Measurements from ENCODE around the gene RSAD2. TPM values are rescaled to one million over a fixed set of nuclear protein-coding genes. Genes with fewer than 3 reads are reported as not detected.
A peak's percentile ranks its signal among the peaks of the same experiment; 100 is the strongest.

Gene RSAD2
- total and polyA plus RNA-seq, 2 experiments from 2014 or later: 1.1 to 1.3 TPM

DNA sequence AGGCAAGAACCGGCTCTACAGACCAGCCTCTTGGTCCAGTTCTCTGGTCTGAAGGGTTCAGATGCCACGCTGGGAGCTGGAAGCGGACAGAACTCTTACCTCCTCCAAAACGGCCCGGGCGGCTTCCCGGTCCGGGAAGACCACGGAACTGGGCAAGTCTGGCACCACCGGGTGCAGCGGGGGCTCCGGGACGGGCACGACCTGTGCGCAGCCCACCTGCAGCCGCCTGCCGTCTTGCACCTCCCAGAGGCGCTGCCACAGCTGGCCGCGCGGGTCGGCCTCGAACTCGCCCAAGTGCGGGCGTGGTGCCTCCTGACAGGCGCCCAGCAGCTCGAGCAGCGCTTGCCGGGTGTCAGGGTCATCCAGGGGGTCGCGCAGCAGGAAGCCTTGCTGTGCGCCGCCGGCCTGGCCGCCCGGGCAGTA, 12.6 kb upstream of the RSAD2 start:
- Histone ChIP-seq H3K79me2 (no peaks in the 10 kb centered on the region), H4K20me1 (ENCODE audit: insufficient read depth, poor library complexity, severe bottlenecking) (no peaks in the 10 kb centered on the region), H3K4me2 (peak overlapping the region; percentile 93), H3K27me3 (no peaks in the 10 kb centered on the region), H3K4me3 (peak overlapping the region; percentile 92), H2AFZ (peak overlapping the region; percentile 96), H3K36me3 (replicated peaks; ENCODE audit: insufficient read depth, low read depth) (no peaks in the 10 kb centered on the region), H3K27ac (no peak overlapping the region), H3K4me1 (ENCODE audit: insufficient read depth) (peaks cover 6% of the 10 kb centered on the region), H3K9me3 (ENCODE audit: low read depth) (no peaks in the 10 kb centered on the region), H3K9me2 (replicated peaks; ENCODE audit: insufficient read depth) (no peaks in the 10 kb centered on the region)
- no peak for DNase-seq (ENCODE audit: low spot score)
- WGBS (ENCODE audit: low lambda C conversion rate, missing lambda C conversion rate): 13% methylated on average over 34 of the region's 37 CpGs
- TF ChIP-seq, protein P1, sequence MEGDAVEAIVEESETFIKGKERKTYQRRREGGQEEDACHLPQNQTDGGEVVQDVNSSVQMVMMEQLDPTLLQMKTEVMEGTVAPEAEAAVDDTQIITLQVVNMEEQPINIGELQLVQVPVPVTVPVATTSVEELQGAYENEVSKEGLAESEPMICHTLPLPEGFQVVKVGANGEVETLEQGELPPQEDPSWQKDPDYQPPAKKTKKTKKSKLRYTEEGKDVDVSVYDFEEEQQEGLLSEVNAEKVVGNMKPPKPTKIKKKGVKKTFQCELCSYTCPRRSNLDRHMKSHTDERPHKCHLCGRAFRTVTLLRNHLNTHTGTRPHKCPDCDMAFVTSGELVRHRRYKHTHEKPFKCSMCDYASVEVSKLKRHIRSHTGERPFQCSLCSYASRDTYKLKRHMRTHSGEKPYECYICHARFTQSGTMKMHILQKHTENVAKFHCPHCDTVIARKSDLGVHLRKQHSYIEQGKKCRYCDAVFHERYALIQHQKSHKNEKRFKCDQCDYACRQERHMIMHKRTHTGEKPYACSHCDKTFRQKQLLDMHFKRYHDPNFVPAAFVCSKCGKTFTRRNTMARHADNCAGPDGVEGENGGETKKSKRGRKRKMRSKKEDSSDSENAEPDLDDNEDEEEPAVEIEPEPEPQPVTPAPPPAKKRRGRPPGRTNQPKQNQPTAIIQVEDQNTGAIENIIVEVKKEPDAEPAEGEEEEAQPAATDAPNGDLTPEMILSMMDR (IDR thresholded peaks at IDR 0.05; ENCODE audit: poor library complexity): no peak
- no peak for TF ChIP-seq EZH2phosphoT487 (IDR thresholded peaks at IDR 0.05; ENCODE audit: low read depth, severe bottlenecking, unreplicated experiment)
- TF ChIP-seq EZH2 (IDR thresholded peaks at IDR 0.05; ENCODE audit: borderline replicate concordance): no peak

DNA sequence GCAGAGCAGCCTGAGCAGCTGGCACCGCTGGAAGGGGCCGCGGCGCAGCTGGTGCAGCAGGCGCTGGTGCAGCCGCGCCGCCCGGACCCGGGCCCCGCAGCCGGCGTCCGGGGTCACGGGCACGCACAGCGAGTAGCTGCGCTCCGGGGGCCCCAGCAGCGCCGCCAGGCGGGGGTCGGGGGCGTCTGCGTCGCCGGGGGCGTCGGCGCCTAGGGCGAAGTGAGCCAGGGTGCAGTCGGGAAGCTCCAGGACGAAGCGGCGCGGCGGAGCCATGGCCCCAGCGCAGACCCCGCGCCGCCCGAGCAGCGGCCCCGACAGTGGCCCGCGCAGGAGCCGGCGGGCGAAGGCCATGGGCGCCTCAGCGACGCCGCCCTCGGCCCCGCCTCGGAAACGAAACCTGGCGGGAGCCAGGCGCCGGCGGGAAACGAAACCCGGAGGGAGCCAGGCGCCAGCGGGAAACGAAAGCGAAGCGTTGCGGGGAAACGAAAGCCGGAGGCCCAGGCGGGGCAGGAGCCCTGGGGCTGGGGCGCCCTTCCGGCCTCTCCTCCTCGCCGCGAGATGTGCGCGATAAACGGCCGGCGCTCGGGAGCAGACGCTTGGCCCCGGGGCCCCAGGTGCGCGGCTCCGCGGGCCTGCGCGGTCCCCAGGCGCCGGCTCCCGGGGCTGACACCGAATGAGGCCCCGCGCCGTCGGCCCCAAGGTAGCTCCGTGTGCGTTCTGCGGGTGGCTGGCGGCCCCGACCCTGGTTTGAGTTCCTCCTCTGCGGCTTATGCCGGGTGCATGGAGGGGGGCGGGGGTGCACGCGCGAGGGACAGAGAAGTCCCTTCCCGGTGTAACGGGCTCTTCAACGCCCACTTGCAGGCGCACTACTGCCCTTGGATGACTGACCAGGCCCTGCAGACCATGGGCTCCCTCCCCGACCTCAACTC, 12.0 kb upstream of the RSAD2 start, which contains the start of gene CMPK2:
CMPK2 (minus strand) TSS at position 562 of the 929 bp plus-strand sequence; CDS start at position 351, 211 bp downstream.
- H3K4me3 ChIP-seq: peak within 1 kb of the TSS; percentile 92
- H3K4me1 ChIP-seq (ENCODE audit: insufficient read depth): peaks cover 6% of the 10 kb centered on the region
- no peak for TF ChIP-seq EZH2 (IDR thresholded peaks at IDR 0.05; ENCODE audit: borderline replicate concordance)
- TF ChIP-seq, protein P1 (IDR thresholded peaks at IDR 0.05; ENCODE audit: poor library complexity): no peak
- no peak for TF ChIP-seq EZH2phosphoT487 (IDR thresholded peaks at IDR 0.05; ENCODE audit: low read depth, severe bottlenecking, unreplicated experiment)
- H3K9me2 ChIP-seq (replicated peaks; ENCODE audit: insufficient read depth): no peaks in the 10 kb centered on the region
- no peaks in the 10 kb centered on the region for H3K9me3 ChIP-seq (ENCODE audit: low read depth)
- peak within 1 kb of the TSS; percentile 93 for H3K4me2 ChIP-seq
- no peaks in the 10 kb centered on the region for H4K20me1 ChIP-seq (ENCODE audit: insufficient read depth, poor library complexity, severe bottlenecking)
- no peaks in the 10 kb centered on the region for H3K27me3 ChIP-seq
- DNase-seq (ENCODE audit: low spot score): peak; percentile 79
- peak within 1 kb of the TSS; percentile 72 for H3K27ac ChIP-seq
- peak within 1 kb of the TSS; percentile 96 for H2AFZ ChIP-seq
- WGBS (ENCODE audit: low lambda C conversion rate, missing lambda C conversion rate): under 1% methylated on average over 70 of the region's 115 CpGs
- no peaks in the 10 kb centered on the region for H3K79me2 ChIP-seq
- H3K36me3 ChIP-seq (replicated peaks; ENCODE audit: insufficient read depth, low read depth): no peaks in the 10 kb centered on the region

DNA sequence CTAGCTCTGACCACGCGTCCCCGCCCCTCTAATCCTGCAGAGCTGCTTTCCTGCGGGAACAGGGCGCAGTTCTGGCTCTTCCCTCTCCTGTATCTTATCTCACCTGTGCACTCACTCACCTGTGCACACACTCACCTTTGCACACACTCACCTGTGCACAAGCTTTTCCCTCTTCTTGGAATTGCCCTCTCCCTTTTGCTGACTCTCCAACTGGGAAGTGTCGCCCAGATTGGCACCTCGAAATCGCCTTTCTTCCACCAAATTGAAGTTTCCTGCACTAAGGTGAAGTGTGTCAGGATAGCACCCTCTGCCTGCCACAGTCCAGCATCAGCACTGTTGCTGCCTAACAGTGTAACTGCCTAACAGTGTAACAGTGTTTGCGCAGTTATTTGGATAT, 11.3 kb upstream of the RSAD2 start:
- Histone ChIP-seq H3K9me2 (replicated peaks; ENCODE audit: insufficient read depth) (no peaks in the 10 kb centered on the region), H3K4me2 (peak overlapping the region; percentile 93), H3K9me3 (ENCODE audit: low read depth) (no peaks in the 10 kb centered on the region), H3K4me1 (ENCODE audit: insufficient read depth) (peaks cover 6% of the 10 kb centered on the region), H3K27ac (peak overlapping the region; percentile 72), H3K36me3 (replicated peaks; ENCODE audit: insufficient read depth, low read depth) (no peaks in the 10 kb centered on the region), H3K27me3 (no peaks in the 10 kb centered on the region), H3K4me3 (peak overlapping the region; percentile 92), H2AFZ (peak overlapping the region; percentile 96), H3K79me2 (no peaks in the 10 kb centered on the region), H4K20me1 (ENCODE audit: insufficient read depth, poor library complexity, severe bottlenecking) (no peaks in the 10 kb centered on the region)
- DNase-seq (ENCODE audit: low spot score): peak; percentile 66
- TF ChIP-seq EZH2phosphoT487 (IDR thresholded peaks at IDR 0.05; ENCODE audit: low read depth, severe bottlenecking, unreplicated experiment): no peak
- TF ChIP-seq, protein P1 (IDR thresholded peaks at IDR 0.05; ENCODE audit: poor library complexity): peak; percentile 73
- WGBS (ENCODE audit: low lambda C conversion rate, missing lambda C conversion rate): 9% methylated on average over 9 of the region's 9 CpGs

Data from hepatocyte (in vitro differentiated cells).